ENCODE data around the gene CFAP141. TPM values are rescaled to one million over a fixed set of nuclear protein-coding genes. Genes with fewer than 3 reads are reported as not detected.
A peak's percentile ranks its signal among the peaks of the same experiment; 100 is the strongest.

CFAP141 gene
- total and polyA plus RNA-seq, 2 of the 4 experiments (the other 2 are of a cell fraction) = not detected

GRCh38 chr1:154154053-154154452 lies 52.1 kb downstream of the CFAP141 start:
- H2AK9ac ChIP-seq (replicated peaks; ENCODE audit: low read depth, low read length, poor library complexity) = no peak overlapping the region
- 80% methylated on average over 1 of the region's 6 CpGs; no CpG with 5 or more reads in 1 of the 2 experiments for whole genome bisulfite sequencing, 2 experiments (ENCODE audit: extremely low coverage in 2 of 2, insufficient read length in 1 of 2)
- ChIA-PET POLR2A (ENCODE audit: unreplicated experiment) (no interaction called here), CTCF (interaction anchor here (0.5 kb wide), 1 partner anchor 123 kb away, joined by 4 read pairs; no protein-coding TSS in a partner anchor)
- H2BK5ac ChIP-seq (ENCODE audit: low read depth, low read length, poor library complexity, severe bottlenecking) = no peak overlapping the region
- peaks cover 14% of the 10 kb centered on the region for H3K36me3 ChIP-seq (ENCODE audit: control insufficient read depth, insufficient read depth, low read length)
- no peak overlapping the region for H3K4me3 ChIP-seq (ENCODE audit: insufficient read depth, low read depth, low read length)
- peaks cover 10% of the 10 kb centered on the region for H3K4me1 ChIP-seq (ENCODE audit: control insufficient read depth, insufficient read depth, low read length)
- no peak for ATAC-seq (ENCODE audit: low read depth)
- no peak overlapping the region for H2BK15ac ChIP-seq (ENCODE audit: low read depth, low read length)
- H3K23ac ChIP-seq (ENCODE audit: low read depth, low read length) = peak overlapping the region; percentile 68; the same call in 1 of the 2 replicates
- H2AK5ac ChIP-seq (ENCODE audit: low read depth, low read length) = no peak overlapping the region
- H3K27me3 ChIP-seq (ENCODE audit: control insufficient read depth, insufficient read depth, low read length) = no peaks in the 10 kb centered on the region
- H3K4ac ChIP-seq (ENCODE audit: low read depth, low read length) = no peak overlapping the region
- in situ Hi-C loops (cut with MboI; ENCODE audit: low sequenced_read_pairs) (no loop called here), dilution Hi-C loops (cut with HindIII; ENCODE audit: low sequenced_read_pairs, unreplicated experiment) (no loop called here), intact Hi-C loops (cut with micrococcal nuclease) (no loop called here)
- H3K14ac ChIP-seq (replicated peaks; ENCODE audit: low read depth, low read length) = no peak overlapping the region
- no peak overlapping the region for H2AFZ ChIP-seq (replicated peaks; ENCODE audit: low read length, poor library complexity)
- H3K18ac ChIP-seq (ENCODE audit: low read depth, low read length) = no peak overlapping the region
- peak overlapping the region in 1 of 2 experiments; percentile 67; a peak in 1 of 4 replicates for H4K8ac ChIP-seq (ENCODE audit: low read depth in 2 of 2, low read length in 2 of 2)
- H3K4me2 ChIP-seq (ENCODE audit: low read depth, low read length) = no peak overlapping the region
- H3K9me3 ChIP-seq (ENCODE audit: control insufficient read depth, insufficient read depth, low read length) = no peaks in the 10 kb centered on the region
- no peak for DNase-seq
- H3K27ac ChIP-seq (ENCODE audit: insufficient read depth, low read length) = no peak overlapping the region
- no TSS peak for BruUV-seq (replicated peaks)
- H4K20me1 ChIP-seq (ENCODE audit: insufficient read depth, low read length) = peaks cover 20% of the 10 kb centered on the region
- peak; percentile 12 for TF ChIP-seq RCOR1 (IDR thresholded peaks at IDR 0.05; ENCODE audit: insufficient replicate concordance, low read length)
- TF ChIP-seq MAZ (IDR thresholded peaks at IDR 0.05; ENCODE audit: borderline replicate concordance, low read depth, low read length) = no peak
- peaks cover 15 to 26% of the 10 kb centered on the region in 2 experiments for H3K79me1 ChIP-seq (ENCODE audit: low read depth in 1 of 2, low read length in 2 of 2)
- peaks cover 9% of the 10 kb centered on the region for H3K9me1 ChIP-seq (ENCODE audit: insufficient read depth, low read length)
- no peak overlapping the region for H2BK120ac ChIP-seq (ENCODE audit: low read depth, low read length)
- no peak overlapping the region for H2BK20ac ChIP-seq (ENCODE audit: low read depth, low read length)
- H4K91ac ChIP-seq (ENCODE audit: insufficient read depth, low read depth, low read length) = no peak overlapping the region
- H3K56ac ChIP-seq (ENCODE audit: extremely low read depth, insufficient read depth, low read length) = no peak overlapping the region
- no peak overlapping the region for H3K9ac ChIP-seq (ENCODE audit: low read depth, low read length)
- H4K5ac ChIP-seq (ENCODE audit: low read depth, low read length) = peak overlapping the region; percentile 83; the same call in 1 of the 2 replicates
